Tibial nerve (tissue), 4 donors: Measurements from ENCODE around the gene PCDHB7. TPM values are rescaled to one million over a fixed set of nuclear protein-coding genes. Genes with fewer than 3 reads are reported as not detected.
"Not testable (repeated sequence)": the region's sequence is repeated elsewhere in the genome, so short reads cannot be mapped to it uniquely, and the experiment has no call there.

ENCODE experiments used
- DNase-seq, 2 donors: peaks; one replicate each; pipeline ENCODE4 v3.0.0-alpha.2; 2019; ENCODE audit warnings: low spot score in 2 of 2
- H3K27ac ChIP-seq, 4 donors: fragments of 200-600 bp; sonication (generic) in 3 of 4; one replicate each; pipeline ENCODE4 v1.5.1; 2017 to 2019; ENCODE audit warnings: mild to moderate bottlenecking in 1 of 4
- H3K27me3 ChIP-seq, 2 donors: fragments of 200-600 bp; sonication (generic) in 1 of 2; one replicate each; pipeline versions ENCODE4 v1.5.1 to v1.6.0; 2017 to 2019
- H3K36me3 ChIP-seq, 3 donors: fragments of 200-600 bp; sonication (generic); one replicate each; pipeline ENCODE4 v1.5.1; 2018 to 2019
- H3K4me1 ChIP-seq, 4 donors: fragments of 200-600 bp; sonication (generic) in 3 of 4; one replicate each; pipeline ENCODE4 v1.5.1; 2017 to 2019
- H3K4me3 ChIP-seq, 4 donors: fragments of 200-600 bp; sonication (generic) in 3 of 4; one replicate each; pipeline ENCODE4 v1.5.1; 2017 to 2019; ENCODE audit warnings: mild to moderate bottlenecking in 1 of 4, moderate library complexity in 1 of 4
- H3K9me3 ChIP-seq, 4 donors: fragments of 200-600 bp; sonication (generic) in 3 of 4; one replicate each; pipeline ENCODE4 v1.5.1; 2017 to 2019
- CTCF ChIP-seq, 5 experiments: fragments of 200-600 bp in 3 of 5; fragments of 450-650 bp in 2 of 5; sonication (generic) in 3 of 5; IDR thresholded peaks; one replicate each; pipeline ENCODE4 v1.5.1; 2016 to 2019; ENCODE audit warnings: antibody characterized with exemption in 5 of 5, mild to moderate bottlenecking in 3 of 5, moderate library complexity in 2 of 5
- EP300 ChIP-seq, 2 donors: sonication (generic); formaldehyde crosslinking; IDR thresholded peaks; one replicate each; pipeline ENCODE4 v1.6.1; 2017; ENCODE audit warnings: antibody characterized with exemption in 2 of 2, mild to moderate bottlenecking in 1 of 2
- POLR2A ChIP-seq, 2 donors: fragments of 450-650 bp; IDR thresholded peaks; one replicate each; pipeline ENCODE4 v1.6.1; 2017; ENCODE audit warnings: antibody characterized with exemption in 2 of 2, mild to moderate bottlenecking in 2 of 2, moderate library complexity in 2 of 2
- WGBS, 2 donors: methylation state at CpG; one replicate each; pipeline ENCODE4 v1.1.5; 2018; 5-methylcytosine and 5-hydroxymethylcytosine counted together
- total RNA-seq, 4 donors: library from RNA; depleted of rRNA; stranded (reverse); fragments of >200 nt; gene quantifications; one replicate each; pipeline ENCODE4 v1.1.0, GENCODE V29; 2016

PCDHB7 gene
- total RNA-seq, 4 donors from 2014 or later: 4.4 to 7.1 (median 5.5) TPM

GRCh38 chr5:141186897-141187512, 14.6 kb downstream of the PCDHB7 start, which contains the start of gene PCDHB9:
TSS of gene PCDHB9 (plus strand) at chr5:141187161. CDS start at chr5:141187319, 158 bp downstream.
- Histone ChIP-seq H3K4me3 (peak within 1 kb of the TSS in 1 of 4 donors; percentile 9), H3K4me1 (no peaks in the 10 kb centered on the region), H3K36me3 (peaks cover 0 to 8% (median 0%) of the 10 kb centered on the region in 3 donors), H3K27me3 (no peaks in the 10 kb centered on the region), H3K27ac (no peak within 1 kb of the TSS), H3K9me3 (peaks cover 0 to 97% (median 38%) of the 10 kb centered on the region in 4 donors)
- DNase-seq: no peak
- TF ChIP-seq EP300 (IDR thresholded peaks at IDR 0.05) (no peak), CTCF (IDR thresholded peaks at IDR 0.05) (peak in 1 of 5 experiments; percentile 19), POLR2A (IDR thresholded peaks at IDR 0.05) (no peak)
- whole genome bisulfite sequencing, 2 donors: 18 to 20% methylated on average over 9 of the region's 9 CpGs

GRCh38 chr5:141188682-141189081, 16.2 kb downstream of the PCDHB7 start:
- not testable (repeated sequence) for DNase-seq, H3K4me1 ChIP-seq, H3K27ac ChIP-seq, H3K36me3 ChIP-seq, H3K27me3 ChIP-seq, H3K4me3 ChIP-seq
- 46 to 53% methylated on average over 21 to 23 of the region's 37 CpGs for WGBS, 2 donors
- peaks cover 0 to 96% (median 34%) of the 10 kb centered on the region in 4 donors for H3K9me3 ChIP-seq

- WGBS, 2 donors: 40 to 46% methylated on average over 12 to 22 of the region's 35 CpGs
- H3K36me3 ChIP-seq, H3K4me3 ChIP-seq, H3K27ac ChIP-seq, H3K4me1 ChIP-seq, H3K27me3 ChIP-seq, DNase-seq: not testable (repeated sequence)
- H3K9me3 ChIP-seq: peaks cover 0 to 94% (median 34%) of the 10 kb centered on the region in 4 donors
Observed at GRCh38 chr5:141189131-141189530, 16.7 kb downstream of the PCDHB7 start.

- Histone ChIP-seq H3K4me3 (no peak within 1 kb of the TSS), H3K27me3 (no peaks in the 10 kb centered on the region), H3K27ac (no peak within 1 kb of the TSS), H3K36me3 (no peaks in the 10 kb centered on the region), H3K9me3 (peaks cover 0 to 94% (median 33%) of the 10 kb centered on the region in 4 donors), H3K4me1 (no peaks in the 10 kb centered on the region)
- 9 to 10% methylated on average over 8 to 10 of the region's 10 CpGs for WGBS, 2 donors
- TF ChIP-seq POLR2A (IDR thresholded peaks at IDR 0.05): no peak
- peak in 2 of 5 experiments; percentile 8 to 24 for TF ChIP-seq CTCF (IDR thresholded peaks at IDR 0.05)
- DNase-seq: no peak
Observed at GRCh38 chr5:141192110-141192725, 19.8 kb downstream of the PCDHB7 start, which contains the start of gene PCDHB10. TSS of gene PCDHB10 (plus strand) at chr5:141192353. CDS start at chr5:141192553, 200 bp downstream.

- H3K27me3 ChIP-seq, H3K4me1 ChIP-seq, H3K36me3 ChIP-seq, H3K4me3 ChIP-seq, DNase-seq, H3K27ac ChIP-seq: not testable (repeated sequence)
- H3K9me3 ChIP-seq: peaks cover 0 to 95% (median 37%) of the 10 kb centered on the region in 4 donors
- WGBS, 2 donors: 32 to 47% methylated on average over 17 to 27 of the region's 37 CpGs
Observed at GRCh38 chr5:141194332-141194731, 21.9 kb downstream of the PCDHB7 start.

GRCh38 chr5:141196363-141196762, 23.9 kb downstream of the PCDHB7 start:
- DNase-seq: no peak
- Histone ChIP-seq H3K4me1 (no peaks in the 10 kb centered on the region), H3K27ac (no peak overlapping the region), H3K27me3 (no peaks in the 10 kb centered on the region), H3K36me3 (no peaks in the 10 kb centered on the region), H3K9me3 (peaks cover 0 to 94% (median 36%) of the 10 kb centered on the region in 4 donors), H3K4me3 (no peak overlapping the region)
- TF ChIP-seq CTCF (IDR thresholded peaks at IDR 0.05): no peak
- no peak for TF ChIP-seq EP300 (IDR thresholded peaks at IDR 0.05)
- TF ChIP-seq POLR2A (IDR thresholded peaks at IDR 0.05): no peak
- 52 to 59% methylated on average over 3 of the region's 3 CpGs for WGBS, 2 donors
